Endothelial cell of umbilical vein (primary cell): ENCODE measurements around the gene ZNF516.

Source experiments
- EZH2 ChIP-seq: IDR thresholded peaks from 2 replicates; pipeline ENCODE4 v1.6.1; 2012; ENCODE audit warnings: borderline replicate concordance, low read depth, mild to moderate bottlenecking, moderate library complexity, low read length, inconsistent platforms; ENCODE audit not compliant: severe bottlenecking
- FOS ChIP-seq: IDR thresholded peaks from 2 replicates; pipeline ENCODE4 v1.6.1; 2011; ENCODE audit warnings: mild to moderate bottlenecking, low read length, moderate library complexity, borderline replicate concordance; ENCODE audit not compliant: insufficient read depth
- GATA2 ChIP-seq: IDR thresholded peaks from 2 replicates; pipeline ENCODE4 v1.7.0; 2011; ENCODE audit warnings: low read depth, mild to moderate bottlenecking, moderate library complexity, mixed read lengths, low read length; ENCODE audit not compliant: insufficient read length, insufficient read depth
- JUN ChIP-seq: IDR thresholded peaks from 2 replicates; pipeline ENCODE4 v1.6.1; 2011; ENCODE audit warnings: borderline replicate concordance, low read depth; ENCODE audit not compliant: insufficient read length, insufficient read depth
- MAX ChIP-seq: IDR thresholded peaks from 2 replicates; pipeline ENCODE4 v1.6.1; 2011; ENCODE audit not compliant: insufficient read depth, insufficient read length
- MYC ChIP-seq: IDR thresholded peaks from one replicate; pipeline ENCODE4 v1.6.1; 2011; ENCODE audit warnings: mild to moderate bottlenecking, low read depth, low read length
- POLR2A ChIP-seq: IDR thresholded peaks from 2 replicates; pipeline ENCODE4 v1.6.1; 2012; ENCODE audit warnings: low read depth, mild to moderate bottlenecking, control low read depth, low read length
- POLR2AphosphoS5 ChIP-seq: IDR thresholded peaks from 2 replicates; pipeline ENCODE4 v1.6.1; 2012; ENCODE audit warnings: low read depth, mild to moderate bottlenecking, control low read depth, low read length, moderate library complexity; ENCODE audit not compliant: insufficient read depth
- TF ChIP-seq, protein P1 (sequence below), 2 donors: IDR thresholded peaks; 1 replicate in 1 of 2; 2 replicates in 1 of 2; pipeline ENCODE4 v1.5.1; 2011; ENCODE audit warnings: low read length in 2 of 2, mild to moderate bottlenecking in 2 of 2, moderate library complexity in 2 of 2, control low read depth in 1 of 2, inconsistent platforms in 1 of 2, low read depth in 1 of 2; ENCODE audit not compliant: insufficient read depth in 1 of 2; ENCODE audit errors: extremely low read depth in 1 of 2

DNA sequence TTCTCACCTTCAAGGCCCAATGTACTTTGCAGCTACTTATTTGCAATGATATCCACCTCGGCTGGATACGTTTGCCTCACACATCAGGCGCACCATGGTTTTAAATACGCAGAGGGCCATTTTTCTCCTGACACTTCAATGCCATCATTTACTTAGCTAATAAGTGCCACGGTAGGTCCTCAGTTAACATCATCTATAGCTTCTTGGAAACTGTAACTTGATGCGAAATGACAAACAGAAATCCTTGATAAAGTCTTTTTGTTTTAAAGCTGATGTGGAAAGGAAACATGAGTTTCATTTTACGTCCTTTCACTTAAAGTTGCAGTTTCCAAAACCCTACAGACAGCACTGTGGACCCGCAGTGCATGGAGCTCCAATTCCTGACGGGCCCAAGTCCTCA, 37.1 kb downstream of the ZNF516 start:
- no peak for TF ChIP-seq POLR2A
- TF ChIP-seq POLR2AphosphoS5 = no peak
- TF ChIP-seq MAX = no peak
- TF ChIP-seq, protein P1, sequence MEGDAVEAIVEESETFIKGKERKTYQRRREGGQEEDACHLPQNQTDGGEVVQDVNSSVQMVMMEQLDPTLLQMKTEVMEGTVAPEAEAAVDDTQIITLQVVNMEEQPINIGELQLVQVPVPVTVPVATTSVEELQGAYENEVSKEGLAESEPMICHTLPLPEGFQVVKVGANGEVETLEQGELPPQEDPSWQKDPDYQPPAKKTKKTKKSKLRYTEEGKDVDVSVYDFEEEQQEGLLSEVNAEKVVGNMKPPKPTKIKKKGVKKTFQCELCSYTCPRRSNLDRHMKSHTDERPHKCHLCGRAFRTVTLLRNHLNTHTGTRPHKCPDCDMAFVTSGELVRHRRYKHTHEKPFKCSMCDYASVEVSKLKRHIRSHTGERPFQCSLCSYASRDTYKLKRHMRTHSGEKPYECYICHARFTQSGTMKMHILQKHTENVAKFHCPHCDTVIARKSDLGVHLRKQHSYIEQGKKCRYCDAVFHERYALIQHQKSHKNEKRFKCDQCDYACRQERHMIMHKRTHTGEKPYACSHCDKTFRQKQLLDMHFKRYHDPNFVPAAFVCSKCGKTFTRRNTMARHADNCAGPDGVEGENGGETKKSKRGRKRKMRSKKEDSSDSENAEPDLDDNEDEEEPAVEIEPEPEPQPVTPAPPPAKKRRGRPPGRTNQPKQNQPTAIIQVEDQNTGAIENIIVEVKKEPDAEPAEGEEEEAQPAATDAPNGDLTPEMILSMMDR (IDR thresholded peaks at IDR 0.05; ENCODE audit: extremely low read depth in 1 of 2, insufficient read depth in 1 of 2, low read depth in 1 of 2, low read length in 2 of 2) = no peak
- no peak for TF ChIP-seq EZH2
- no peak for TF ChIP-seq JUN
- no peak for TF ChIP-seq FOS
- no peak for TF ChIP-seq MYC
- no peak for TF ChIP-seq GATA2
